ENCODE results near the gene FNDC1.
"Not testable (repeated sequence)": the region's sequence is repeated elsewhere in the genome, so short reads cannot be mapped to it uniquely, and the experiment has no call there.

The FNDC1 gene

GRCh38 chr6:159279790-159280277 is 110.6 kb downstream of the FNDC1 start:
- in situ Hi-C loops (cut with MboI; ENCODE audit: low sequenced_read_pairs, unreplicated experiment): no loop called here
- TF ChIP-seq, protein P1, sequence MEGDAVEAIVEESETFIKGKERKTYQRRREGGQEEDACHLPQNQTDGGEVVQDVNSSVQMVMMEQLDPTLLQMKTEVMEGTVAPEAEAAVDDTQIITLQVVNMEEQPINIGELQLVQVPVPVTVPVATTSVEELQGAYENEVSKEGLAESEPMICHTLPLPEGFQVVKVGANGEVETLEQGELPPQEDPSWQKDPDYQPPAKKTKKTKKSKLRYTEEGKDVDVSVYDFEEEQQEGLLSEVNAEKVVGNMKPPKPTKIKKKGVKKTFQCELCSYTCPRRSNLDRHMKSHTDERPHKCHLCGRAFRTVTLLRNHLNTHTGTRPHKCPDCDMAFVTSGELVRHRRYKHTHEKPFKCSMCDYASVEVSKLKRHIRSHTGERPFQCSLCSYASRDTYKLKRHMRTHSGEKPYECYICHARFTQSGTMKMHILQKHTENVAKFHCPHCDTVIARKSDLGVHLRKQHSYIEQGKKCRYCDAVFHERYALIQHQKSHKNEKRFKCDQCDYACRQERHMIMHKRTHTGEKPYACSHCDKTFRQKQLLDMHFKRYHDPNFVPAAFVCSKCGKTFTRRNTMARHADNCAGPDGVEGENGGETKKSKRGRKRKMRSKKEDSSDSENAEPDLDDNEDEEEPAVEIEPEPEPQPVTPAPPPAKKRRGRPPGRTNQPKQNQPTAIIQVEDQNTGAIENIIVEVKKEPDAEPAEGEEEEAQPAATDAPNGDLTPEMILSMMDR (IDR thresholded peaks at IDR 0.05; ENCODE audit: borderline replicate concordance, control extremely low read depth, extremely low read depth, insufficient read depth, missing control alignments): no peak
- DNase-seq (ENCODE audit: low spot score): no peak

DNA sequence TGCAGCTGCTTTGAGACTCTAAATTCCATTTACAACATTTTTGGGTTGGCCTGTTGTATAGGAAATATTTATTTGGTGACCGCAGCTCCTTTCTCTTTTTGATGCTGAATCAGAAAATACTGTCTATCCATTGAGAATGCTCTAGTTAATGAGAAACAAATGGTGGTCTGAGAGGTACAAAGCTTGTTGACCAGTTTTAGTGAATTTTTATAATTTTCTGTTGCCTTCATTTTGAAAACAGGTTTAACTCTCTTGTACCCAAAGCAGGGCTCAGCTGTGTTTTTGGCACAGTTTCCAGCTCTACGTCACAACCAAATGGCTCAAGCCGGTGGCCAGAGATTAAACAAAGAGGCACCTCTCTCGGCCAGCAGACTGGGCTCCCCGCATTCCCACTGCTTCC is 113.2 kb downstream of the FNDC1 start:
- in situ Hi-C loops (cut with MboI; ENCODE audit: low sequenced_read_pairs, unreplicated experiment): no loop called here
- DNase-seq (ENCODE audit: low spot score): no peak
- TF ChIP-seq, protein P1 (IDR thresholded peaks at IDR 0.05; ENCODE audit: borderline replicate concordance, control extremely low read depth, extremely low read depth, insufficient read depth, missing control alignments): no peak

- in situ Hi-C loops (cut with MboI; ENCODE audit: low sequenced_read_pairs, unreplicated experiment): not testable (repeated sequence)
These were observed 115.5 kb downstream of the FNDC1 start for GRCh38 chr6:159284661-159285060.

GRCh38 chr6:159298840-159299239 is 129.6 kb downstream of the FNDC1 start:
- DNase-seq (ENCODE audit: low spot score): no peak
- TF ChIP-seq, protein P1 (IDR thresholded peaks at IDR 0.05; ENCODE audit: borderline replicate concordance, control extremely low read depth, extremely low read depth, insufficient read depth, missing control alignments): no peak
- in situ Hi-C loops (cut with MboI; ENCODE audit: low sequenced_read_pairs, unreplicated experiment): no loop called here

More at GRCh38 chr6:159284661-159285060, 115.5 kb downstream of the FNDC1 start:
- not testable (repeated sequence) for DNase-seq (ENCODE audit: low spot score)

DNA sequence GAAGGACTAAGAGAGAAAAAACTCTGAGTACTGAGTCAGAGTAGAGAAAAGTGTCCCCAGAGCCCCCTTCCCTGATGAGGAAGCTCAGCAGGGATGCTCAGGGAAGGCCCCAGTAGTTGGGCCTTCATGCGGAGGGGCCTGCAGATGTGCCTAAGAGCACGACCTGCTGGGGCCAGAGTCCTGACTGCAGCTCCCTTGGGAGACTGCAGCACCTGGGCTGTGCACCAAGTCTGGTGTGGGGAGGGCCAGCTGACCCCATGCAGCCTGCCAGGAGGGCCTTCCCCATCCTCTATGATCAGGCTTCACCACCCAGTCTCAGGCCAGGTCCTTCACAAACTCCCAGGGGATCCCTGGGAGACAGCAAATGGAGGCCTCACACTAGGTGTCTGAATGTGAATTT is 130.4 kb downstream of the FNDC1 start:
- DNase-seq (ENCODE audit: low spot score): no peak
- TF ChIP-seq, protein P1 (IDR thresholded peaks at IDR 0.05; ENCODE audit: borderline replicate concordance, control extremely low read depth, extremely low read depth, insufficient read depth, missing control alignments): no peak
- in situ Hi-C loops (cut with MboI; ENCODE audit: low sequenced_read_pairs, unreplicated experiment): no loop called here

- no peak for DNase-seq (ENCODE audit: low spot score)
- TF ChIP-seq, protein P1 (IDR thresholded peaks at IDR 0.05; ENCODE audit: borderline replicate concordance, control extremely low read depth, extremely low read depth, insufficient read depth, missing control alignments): no peak
- in situ Hi-C loops (cut with MboI; ENCODE audit: low sequenced_read_pairs, unreplicated experiment): no loop called here
These were observed 132.1 kb downstream of the FNDC1 start for GRCh38 chr6:159301277-159301676.

- TF ChIP-seq, protein P1 (IDR thresholded peaks at IDR 0.05; ENCODE audit: borderline replicate concordance, control extremely low read depth, extremely low read depth, insufficient read depth, missing control alignments): no peak
- in situ Hi-C loops (cut with MboI; ENCODE audit: low sequenced_read_pairs, unreplicated experiment): no loop called here
- no peak for DNase-seq (ENCODE audit: low spot score)
These were observed 132.8 kb downstream of the FNDC1 start for GRCh38 chr6:159301810-159302593.

Data from GM13976 (cell line).